T-helper 1 cell (primary cell): ENCODE measurements around the gene STAG3.
"Not testable (repeated sequence)": the region's sequence is repeated elsewhere in the genome, so short reads cannot be mapped to it uniquely, and the experiment has no call there.

ENCODE experiments used
- DNase-seq, 5 donors: peaks; one replicate each; pipeline ENCODE4 v3.0.0-alpha.2; 2012 to 2020
- total RNA-seq, 4 donors: gene quantifications; one replicate each; lab custom pipeline; 2026; lab: John Stamatoyannopoulos, UW

Gene STAG3, protein sequence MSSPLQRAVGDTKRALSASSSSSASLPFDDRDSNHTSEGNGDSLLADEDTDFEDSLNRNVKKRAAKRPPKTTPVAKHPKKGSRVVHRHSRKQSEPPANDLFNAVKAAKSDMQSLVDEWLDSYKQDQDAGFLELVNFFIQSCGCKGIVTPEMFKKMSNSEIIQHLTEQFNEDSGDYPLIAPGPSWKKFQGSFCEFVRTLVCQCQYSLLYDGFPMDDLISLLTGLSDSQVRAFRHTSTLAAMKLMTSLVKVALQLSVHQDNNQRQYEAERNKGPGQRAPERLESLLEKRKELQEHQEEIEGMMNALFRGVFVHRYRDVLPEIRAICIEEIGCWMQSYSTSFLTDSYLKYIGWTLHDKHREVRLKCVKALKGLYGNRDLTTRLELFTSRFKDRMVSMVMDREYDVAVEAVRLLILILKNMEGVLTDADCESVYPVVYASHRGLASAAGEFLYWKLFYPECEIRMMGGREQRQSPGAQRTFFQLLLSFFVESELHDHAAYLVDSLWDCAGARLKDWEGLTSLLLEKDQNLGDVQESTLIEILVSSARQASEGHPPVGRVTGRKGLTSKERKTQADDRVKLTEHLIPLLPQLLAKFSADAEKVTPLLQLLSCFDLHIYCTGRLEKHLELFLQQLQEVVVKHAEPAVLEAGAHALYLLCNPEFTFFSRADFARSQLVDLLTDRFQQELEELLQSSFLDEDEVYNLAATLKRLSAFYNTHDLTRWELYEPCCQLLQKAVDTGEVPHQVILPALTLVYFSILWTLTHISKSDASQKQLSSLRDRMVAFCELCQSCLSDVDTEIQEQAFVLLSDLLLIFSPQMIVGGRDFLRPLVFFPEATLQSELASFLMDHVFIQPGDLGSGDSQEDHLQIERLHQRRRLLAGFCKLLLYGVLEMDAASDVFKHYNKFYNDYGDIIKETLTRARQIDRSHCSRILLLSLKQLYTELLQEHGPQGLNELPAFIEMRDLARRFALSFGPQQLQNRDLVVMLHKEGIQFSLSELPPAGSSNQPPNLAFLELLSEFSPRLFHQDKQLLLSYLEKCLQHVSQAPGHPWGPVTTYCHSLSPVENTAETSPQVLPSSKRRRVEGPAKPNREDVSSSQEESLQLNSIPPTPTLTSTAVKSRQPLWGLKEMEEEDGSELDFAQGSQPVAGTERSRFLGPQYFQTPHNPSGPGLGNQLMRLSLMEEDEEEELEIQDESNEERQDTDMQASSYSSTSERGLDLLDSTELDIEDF
- 4.4 to 7.2 (median 4.8) reads per million in 4 donors for total RNA-seq

DNA sequence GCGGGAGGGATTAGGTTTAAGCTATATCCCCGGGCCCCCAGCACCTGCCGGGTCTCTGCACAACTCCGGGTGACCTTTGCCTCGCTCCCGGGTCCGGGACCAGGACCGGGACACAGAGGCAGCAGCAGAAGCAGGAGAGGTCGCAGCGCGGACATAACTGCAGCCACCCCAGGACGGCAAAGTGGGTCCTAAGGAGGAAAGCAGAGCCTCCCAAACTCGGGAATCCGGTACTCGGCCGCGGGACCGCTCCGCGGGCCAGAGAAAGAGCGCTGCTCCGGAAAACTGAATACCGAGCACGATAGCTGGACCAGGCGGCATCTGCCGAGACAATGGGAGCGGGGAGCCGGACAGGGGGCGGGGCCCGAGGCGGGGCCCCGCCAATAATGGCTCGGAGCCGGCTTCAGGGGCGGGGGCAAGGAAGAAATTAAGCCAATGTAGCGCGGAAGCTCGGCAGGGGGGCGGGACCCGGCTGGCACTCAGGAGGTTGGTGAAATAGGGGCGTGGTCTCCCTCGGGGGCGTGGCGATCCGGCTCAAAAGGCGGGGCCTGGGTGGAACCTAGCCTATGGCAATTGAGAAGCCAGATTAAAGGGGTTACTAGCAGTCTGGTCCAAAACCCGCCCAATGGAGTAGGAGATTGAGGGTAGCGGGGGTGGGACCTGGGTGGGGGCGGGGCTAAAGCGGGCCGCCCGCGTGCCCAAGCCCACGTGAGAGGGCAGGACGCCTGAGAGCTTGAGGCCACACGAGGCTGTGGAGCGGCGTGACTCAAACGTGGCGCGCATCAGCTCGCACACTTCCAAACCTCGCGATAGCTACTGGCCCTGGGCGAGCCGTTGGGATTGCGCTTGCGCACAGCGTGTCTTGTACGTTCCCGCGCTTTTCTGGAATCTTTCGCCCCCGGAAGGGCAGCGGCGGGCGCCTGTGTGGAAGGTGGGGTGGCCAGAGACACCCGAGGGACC lies at the start of gene STAG3, which contains the start of gene GPC2:
Gene STAG3, plus strand, starts transcription at position 874 of the 957 bp plus-strand sequence. CDS start 2,639 bp downstream, outside the sequence.
Gene GPC2, minus strand, starts transcription at position 337 of the 957 bp plus-strand sequence. Its CDS starts 182 bp downstream, at position 155.
- DNase-seq = peak; percentile 93 to 97 (median 96)

DNA sequence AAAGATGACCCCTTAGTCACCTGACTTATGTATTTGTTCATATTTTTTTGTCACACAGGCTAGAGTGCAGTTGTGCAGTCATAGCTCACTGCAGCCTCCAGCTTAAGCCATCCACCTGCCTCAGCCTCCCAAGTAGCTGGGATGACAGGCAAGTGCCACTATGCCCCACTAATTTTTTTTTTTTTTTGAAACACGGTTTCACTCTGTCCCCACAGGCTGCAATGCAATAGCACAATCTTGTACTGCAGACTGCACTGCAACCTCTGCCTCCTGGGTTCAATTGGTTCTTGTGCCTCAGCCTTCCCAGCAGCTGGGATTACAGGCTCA lies 49.1 kb upstream of the STAG3 start:
- no peak for DNase-seq

DNA sequence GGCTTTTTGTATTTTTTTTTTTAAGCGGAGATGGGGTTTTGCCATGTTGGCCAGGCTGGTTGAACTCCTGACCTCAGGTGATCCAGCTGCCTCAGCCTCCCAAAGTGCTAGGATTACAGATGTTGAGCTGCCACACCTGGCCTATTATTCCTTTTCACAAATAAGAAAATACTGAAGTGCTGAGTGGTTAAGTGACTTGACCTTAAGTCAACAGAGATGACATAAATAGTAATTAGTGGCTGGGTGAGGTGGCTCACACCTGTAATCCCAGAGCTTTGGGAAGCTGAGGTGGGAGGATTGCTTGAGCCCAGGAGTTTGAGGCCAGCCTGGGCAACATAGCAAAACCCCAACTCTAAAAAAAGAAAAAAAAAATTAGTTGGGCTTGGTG lies 47.5 kb upstream of the STAG3 start:
- not testable (repeated sequence) for DNase-seq

DNA sequence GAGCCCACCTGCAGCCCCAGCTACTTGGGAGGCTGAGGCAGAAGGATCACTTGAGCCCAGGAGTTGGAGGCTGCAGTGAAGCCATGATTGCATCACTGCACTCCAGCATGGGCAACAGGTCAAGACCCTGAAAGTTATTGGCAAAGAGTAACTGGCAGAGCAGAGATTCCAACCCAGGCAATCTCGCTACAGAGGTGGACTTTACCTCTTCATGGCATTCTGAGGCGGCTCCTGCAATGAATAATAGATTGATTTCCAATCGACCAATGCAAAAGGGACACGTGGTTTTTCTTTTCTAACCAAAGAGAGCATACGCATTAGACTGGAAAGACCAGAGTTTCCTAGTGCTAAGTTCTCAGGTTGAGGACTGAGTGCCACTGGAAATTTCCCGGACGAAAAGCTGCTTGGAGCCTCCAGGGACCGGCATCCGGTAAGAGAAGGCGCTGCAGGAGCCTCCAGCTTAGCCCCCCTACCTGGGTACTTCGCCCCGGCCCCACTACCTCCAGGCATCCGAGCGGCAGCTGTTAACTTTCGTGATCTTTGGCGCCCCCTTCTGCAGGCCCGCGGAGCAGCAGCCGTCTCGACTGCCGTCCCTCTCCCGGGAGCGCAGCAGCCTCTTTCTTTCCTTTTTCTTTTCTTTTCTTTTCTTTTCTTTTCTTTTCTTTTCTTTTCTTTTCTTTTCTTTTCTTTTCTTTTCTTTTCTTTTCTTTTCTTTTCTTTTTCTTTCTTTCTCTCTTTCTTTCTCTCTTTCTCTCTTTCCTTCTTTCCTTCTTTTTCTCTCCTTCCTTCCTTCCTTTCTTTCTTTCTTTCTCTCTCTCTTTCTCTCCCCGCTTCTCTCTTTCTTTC lies 46.9 kb upstream of the STAG3 start:
- DNase-seq = peak; percentile 67 to 81 (median 73)

DNA sequence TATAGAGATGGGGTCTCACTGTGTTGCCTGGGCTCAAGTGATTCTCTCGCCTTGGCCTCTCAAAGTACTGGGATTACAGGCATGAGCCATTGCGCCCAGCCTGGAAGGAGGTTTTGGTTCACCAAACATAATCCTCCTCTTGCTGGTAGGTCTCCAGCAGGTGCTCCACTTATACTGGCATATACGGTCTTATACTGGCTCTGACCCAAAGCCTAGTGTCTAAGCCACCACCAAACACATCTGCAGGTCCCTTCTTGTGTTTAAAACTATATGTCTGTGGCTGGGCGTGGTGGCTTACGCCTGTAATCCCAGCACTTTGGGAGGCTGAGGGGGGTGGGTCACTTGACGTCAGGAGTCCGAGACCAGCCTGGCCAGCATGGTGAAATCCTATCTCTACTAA lies 45.6 kb upstream of the STAG3 start:
- DNase-seq = no peak

DNA sequence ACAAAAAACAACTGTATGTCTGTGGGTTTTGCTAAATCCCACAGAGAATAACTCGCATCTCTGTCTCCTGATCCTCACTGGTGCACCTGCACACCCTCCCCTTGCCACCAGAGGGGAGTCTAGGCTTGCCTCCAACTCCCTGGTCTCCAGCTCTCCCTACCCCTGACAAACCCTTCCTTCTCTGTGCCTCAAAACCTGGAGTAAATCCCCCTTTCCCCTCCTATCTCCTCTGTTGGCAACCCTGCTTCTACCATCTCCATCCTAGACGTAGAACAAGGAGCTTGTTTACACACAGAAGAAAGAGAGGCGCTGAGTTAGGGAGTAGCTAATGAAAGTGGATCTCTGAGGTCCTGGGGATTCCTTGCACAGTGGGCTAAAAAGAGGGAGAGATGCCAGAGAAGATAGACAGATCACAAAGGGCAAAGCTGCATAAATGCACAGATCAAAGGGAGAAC lies 45.0 kb upstream of the STAG3 start:
- DNase-seq = peak in 4 of 5 donors; percentile 46 to 66 (median 54)

DNA sequence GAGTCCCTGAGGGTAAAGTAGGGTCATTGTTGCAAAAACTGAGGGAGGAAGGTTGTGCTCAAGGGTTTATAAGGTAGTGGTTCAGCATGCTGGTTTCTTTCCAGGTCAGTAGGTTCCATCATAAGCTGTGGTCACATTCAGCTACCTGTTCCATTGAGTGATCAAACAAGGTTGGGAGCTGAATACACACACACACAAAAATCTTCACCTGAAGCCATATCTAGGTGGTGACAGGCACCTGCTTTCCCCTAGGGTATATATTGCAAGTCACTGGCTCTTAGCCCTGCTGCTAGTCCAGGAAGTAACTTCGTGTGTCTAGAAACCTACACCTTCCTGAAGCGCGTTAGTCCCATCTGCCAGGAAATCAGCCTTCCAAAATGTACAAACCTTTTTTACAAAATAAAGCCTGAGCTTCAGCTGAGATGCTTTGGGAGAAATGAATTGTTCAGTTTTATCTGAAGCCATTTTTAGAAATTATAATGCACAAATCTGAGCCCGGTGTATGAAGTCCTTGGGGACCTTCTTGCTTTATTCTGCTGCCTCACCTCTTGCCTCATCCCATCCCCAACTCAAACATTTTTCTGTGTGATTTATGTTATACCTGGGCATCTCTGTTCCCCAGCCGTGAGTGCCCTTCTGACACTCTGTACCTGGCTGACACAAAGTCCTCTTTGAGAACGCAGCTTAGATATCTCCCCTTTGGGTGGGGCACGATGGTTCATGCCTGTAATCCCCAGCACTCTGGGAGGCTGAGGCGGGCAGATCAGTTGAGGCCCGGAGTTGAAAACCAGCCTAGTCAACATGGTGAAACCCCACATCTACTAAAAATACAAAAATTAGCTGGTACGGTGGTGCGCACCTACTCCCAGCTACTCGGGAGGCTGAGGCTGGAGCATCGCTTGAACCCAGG lies 39.6 kb upstream of the STAG3 start:
- no peak for DNase-seq

DNA sequence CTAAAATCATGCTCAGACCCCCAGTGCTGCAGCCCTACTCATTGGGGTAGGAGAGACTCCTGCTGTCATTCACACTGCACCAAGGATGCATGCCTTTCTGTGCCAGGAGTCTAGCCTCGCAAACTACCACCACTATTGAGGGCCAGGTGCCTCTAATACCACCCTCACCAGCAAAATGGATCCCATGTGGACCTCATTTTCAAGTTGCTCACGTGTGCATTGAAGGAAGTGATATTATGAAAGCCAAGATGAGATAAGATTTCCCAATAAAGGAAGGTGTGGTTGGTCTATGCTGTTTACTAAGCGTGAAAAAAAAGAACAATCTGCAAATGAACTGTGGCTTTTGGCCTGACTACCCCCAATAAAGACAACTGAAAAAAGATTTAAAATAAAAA lies 36.2 kb upstream of the STAG3 start:
- DNase-seq = no peak

DNA sequence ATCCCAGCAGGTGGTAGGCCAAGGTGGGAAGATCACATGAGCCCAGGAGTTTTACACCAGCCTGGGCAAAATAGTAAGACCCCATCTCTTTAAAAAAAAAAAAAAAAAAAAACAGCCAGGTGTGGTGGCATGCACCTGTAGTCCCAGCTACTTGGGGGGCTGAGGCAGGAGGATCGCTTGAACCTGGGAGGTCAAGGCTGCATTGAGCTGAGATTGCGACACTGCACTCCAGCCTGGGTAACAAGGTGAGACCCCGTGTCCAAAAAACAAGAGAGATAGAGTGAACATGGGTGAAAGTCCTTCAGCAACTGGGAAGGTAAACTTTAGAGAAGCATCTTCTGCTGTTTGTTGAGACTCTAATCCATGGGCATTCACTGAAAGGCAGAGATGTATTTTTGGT lies 35.3 kb upstream of the STAG3 start:
- DNase-seq = no peak

DNA sequence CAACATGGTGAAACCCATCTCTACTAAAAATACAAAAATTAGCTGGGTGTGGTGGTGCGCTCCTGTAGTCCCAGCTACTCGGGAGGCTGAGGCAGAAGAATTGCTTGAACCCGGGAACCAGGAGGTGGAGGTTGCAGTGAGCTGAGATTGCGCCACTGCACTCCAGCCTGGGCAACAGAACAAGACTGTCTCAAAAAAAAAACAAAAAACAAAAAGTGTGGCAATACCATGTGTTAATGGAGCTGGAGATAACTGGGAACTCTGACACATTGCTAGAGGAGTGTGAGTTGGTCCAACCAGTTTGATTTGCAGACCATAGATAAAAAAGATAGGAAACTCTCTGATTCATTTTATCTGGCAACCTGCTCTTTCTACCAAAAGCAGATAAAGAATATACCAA lies 31.4 kb upstream of the STAG3 start:
- not testable (repeated sequence) for DNase-seq

DNA sequence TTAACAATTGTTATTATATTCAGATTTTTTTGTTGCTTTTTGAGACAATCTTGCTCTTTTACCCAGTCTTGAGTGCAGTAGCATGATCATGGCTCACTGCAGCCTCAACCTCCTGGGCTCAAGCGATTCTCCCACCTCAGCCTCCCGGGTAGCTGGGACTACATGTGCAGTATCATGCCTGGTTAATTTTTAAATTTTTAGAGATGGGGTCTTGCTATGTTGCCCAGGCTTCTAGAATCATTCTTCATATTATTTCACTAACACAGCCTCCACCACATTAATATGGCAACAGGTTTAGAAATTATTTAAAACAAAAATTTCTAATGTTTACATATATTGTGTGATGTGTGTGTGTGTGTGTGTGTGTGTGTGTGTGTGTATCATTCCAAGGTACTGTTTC lies 30.4 kb upstream of the STAG3 start:
- DNase-seq = no peak

DNA sequence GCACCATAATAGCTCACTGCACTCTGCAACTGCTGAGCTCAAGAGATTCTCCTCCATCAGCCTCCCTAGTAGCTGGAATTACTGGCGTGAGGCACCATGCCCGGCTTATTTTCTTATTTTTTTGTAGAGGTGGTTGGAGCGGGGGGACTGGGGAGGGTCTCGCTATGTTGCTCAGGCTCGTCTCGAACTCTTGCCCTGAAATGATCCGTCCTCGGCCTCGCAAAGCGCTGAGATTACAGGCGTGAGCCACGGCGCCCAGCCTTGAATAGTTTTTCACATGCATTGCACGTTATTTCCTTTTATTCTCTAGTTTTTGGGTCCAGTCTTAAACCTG lies 29.5 kb upstream of the STAG3 start:
- no peak for DNase-seq

DNA sequence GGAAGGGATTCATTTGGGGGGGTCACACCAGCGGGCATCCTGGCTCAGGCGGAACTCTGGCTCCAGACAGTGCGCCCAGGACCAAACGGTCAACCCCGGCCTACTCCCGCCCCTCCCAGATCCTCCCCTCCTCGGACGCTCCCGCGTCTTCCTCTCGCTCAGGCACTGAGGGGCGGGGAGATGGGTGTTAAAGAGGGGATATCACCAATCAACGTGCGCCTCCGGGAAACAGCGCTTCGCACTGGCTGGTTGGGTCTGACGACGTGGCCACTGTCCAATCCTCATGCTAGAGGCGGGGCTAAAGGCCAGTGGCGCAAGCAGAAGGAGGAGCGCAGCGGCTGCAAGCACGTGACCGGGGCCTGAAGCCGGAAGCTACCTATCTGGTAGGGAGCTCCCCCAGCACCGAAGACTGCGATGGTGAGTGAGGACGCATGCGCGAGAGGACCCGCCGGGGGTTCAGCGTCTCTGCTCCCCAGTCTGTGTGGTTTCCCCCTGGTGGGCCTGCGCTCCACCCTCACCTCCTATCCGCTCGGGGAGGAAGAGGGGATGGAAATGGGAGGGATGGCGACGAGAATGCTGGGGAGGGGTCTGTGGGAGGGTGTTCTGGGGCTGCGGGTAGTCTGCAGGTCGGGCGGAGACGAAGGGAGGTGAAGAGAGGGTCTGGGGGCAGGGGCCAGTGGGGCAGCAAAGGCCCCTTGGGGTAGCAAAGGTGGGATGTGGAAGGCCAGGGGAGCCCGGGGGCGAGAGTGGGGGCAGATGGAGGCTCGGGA lies 29.0 kb upstream of the STAG3 start, which contains the start of gene LAMTOR4:
Gene LAMTOR4, plus strand, starts transcription at position 360 of the 770 bp plus-strand sequence. Its CDS starts 55 bp downstream, at position 415.
- peak; percentile 97 to 100 (median 98) for DNase-seq

DNA sequence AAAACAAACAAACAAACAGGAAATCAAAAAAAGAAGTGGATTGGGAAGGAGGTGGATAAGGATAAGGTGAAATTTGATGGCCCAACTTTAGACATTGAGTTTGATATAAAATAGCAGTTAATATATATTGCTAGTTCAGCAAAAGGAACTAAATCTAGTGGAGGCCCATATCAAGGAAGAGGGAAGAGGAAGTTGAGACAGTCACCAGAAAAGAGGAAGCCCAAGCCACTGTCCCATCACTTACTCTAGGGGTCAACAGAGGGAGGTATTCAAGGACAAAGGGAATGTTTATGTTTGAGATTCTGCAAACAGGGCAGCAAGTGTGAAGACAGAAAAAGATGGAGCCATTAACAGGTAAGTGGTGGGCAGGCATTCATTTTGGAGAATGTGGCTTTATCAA lies 25.3 kb upstream of the STAG3 start:
- DNase-seq = no peak

DNA sequence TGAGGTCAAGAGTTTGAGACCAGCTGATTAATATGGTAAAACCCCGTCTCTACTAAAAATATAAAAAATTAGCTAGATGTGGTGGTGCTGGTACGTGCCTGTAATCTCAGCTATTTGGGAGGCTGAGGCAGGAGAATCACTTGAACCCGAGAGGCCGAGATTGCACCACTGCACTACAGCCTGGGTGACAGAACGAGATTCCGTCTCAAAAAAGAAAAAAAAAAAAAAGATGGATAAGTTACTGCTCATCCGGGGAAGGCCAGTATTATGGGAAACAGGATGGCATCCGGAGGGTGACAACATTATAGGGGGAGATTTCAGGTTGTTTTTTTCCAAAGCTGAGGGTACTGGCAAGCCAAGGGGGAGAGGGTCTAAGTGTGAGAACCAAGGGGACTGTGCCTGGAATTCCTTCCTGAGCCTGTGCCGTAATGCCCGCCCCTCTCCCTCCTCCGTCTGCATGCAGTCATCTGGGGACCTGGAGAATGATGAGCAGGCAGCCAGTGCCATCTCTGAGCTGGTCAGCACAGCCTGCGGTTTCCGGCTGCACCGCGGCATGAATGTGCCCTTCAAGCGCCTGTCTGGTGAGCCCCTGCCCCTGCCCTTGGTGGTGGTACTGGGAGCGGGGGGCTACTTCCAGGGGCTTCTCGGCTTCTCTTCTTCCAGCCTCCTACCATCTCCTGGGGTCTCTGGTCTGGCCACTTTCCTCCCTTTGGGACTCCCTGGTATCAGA lies 24.6 kb upstream of the STAG3 start:
- DNase-seq = no peak

DNA sequence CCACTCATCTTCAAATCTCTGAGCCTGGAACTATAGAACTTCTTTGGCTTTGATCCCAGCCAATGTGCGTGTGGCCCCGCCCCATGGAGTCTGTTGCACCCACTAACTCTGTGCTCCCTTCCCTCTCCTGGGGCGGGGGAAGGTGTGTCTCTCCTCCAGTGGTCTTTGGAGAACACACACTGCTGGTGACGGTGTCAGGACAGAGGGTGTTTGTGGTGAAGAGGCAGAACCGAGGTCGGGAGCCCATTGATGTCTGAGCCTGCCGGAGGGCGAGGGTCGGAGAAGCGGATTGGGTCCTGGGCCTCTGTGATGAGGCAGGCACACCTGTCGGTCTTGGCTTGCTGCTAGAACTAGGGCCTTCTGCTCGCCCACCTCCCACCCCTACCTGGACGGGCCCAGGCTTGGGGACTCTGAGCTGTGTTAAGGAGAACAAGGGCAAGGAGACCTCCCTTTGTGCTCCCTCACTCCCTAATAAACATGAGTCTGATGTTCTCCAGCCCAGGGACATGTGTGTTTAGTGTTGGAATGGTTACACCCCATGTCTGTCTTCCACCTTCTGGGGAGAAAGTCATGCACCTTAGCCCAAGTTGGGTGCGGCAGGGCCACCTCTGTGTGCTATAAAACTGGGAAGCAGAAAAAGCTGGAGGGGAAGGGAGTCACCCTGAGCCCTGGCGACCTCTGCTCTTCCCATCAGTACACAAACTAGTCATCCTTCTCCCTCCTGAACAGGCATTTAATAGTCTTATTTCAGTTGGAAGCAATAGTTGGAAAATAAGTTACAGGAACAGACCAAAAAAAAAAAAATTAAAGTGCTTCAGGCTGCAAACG lies 23.8 kb upstream of the STAG3 start:
- DNase-seq = no peak
